ENCODE measurements around the gene TERT. TPM values are rescaled to one million over a fixed set of nuclear protein-coding genes. Genes with fewer than 3 reads are reported as not detected.
"Not testable (repeated sequence)": the region's sequence is repeated elsewhere in the genome, so short reads cannot be mapped to it uniquely, and the experiment has no call there.

TERT gene
- total RNA-seq, 3 donors from 2014 or later: 2.1 to 5.0 (median 2.8) TPM

DNA sequence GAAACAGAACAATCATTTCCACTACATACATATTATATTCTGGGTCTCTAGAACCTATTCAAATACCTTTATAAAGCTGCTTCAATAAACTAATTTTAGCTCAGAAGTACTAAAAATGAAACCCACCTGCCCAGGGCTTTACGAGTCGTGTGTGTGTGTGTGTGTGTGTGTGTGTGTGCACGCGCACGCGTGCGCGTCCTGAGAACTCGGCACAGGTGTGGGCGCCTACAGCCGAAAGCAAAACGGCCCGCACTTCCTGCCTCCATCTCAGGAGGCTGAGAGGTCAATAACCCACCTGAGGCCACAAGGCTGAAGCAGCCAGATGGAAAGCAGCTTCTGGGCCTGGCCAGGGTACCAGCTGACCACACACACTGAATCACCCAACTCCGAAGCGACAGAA is 47.0 kb upstream of the TERT start:
- DNase-seq (peak in 1 of 3 donors; percentile 33), ATAC-seq (no peak)
- intact Hi-C loops (cut with DNase I, micrococcal nuclease): no loop called here
- TF ChIP-seq, protein P1, sequence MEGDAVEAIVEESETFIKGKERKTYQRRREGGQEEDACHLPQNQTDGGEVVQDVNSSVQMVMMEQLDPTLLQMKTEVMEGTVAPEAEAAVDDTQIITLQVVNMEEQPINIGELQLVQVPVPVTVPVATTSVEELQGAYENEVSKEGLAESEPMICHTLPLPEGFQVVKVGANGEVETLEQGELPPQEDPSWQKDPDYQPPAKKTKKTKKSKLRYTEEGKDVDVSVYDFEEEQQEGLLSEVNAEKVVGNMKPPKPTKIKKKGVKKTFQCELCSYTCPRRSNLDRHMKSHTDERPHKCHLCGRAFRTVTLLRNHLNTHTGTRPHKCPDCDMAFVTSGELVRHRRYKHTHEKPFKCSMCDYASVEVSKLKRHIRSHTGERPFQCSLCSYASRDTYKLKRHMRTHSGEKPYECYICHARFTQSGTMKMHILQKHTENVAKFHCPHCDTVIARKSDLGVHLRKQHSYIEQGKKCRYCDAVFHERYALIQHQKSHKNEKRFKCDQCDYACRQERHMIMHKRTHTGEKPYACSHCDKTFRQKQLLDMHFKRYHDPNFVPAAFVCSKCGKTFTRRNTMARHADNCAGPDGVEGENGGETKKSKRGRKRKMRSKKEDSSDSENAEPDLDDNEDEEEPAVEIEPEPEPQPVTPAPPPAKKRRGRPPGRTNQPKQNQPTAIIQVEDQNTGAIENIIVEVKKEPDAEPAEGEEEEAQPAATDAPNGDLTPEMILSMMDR (IDR thresholded peaks at IDR 0.05): no peak
- Histone ChIP-seq H3K9me3 (no peaks in the 10 kb centered on the region), H3K4me3 (no peak overlapping the region), H3K36me3 (ENCODE audit: low read depth) (peaks cover 4% of the 10 kb centered on the region), H3K4me1 (ENCODE audit: low read depth) (peaks cover 14% of the 10 kb centered on the region)

DNA sequence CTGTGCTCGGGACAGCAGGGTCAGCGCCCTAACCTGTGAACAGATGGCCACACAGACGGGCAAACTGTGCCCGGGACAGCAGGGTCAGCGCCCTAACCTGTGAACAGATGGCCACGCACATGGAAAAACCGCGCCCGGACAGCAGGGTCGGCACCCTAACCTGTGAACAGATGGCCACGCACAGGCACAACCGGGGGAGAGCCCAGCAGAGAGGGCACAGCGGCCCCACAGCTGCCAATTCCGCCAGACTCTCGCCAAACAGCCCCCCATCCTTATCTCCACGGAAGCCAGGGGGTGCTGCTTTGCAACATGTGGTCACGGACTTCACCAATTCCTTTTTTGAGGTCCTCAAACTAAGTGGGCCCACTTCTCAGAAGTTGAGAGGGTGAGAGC is 44.9 kb upstream of the TERT start:
- H3K9me3 ChIP-seq; H3K36me3 ChIP-seq (ENCODE audit: low read depth); H3K4me1 ChIP-seq (ENCODE audit: low read depth); DNase-seq; ATAC-seq; intact Hi-C loops (cut with DNase I, micrococcal nuclease); H3K4me3 ChIP-seq: not testable (repeated sequence)

- ATAC-seq; H3K4me3 ChIP-seq; H3K36me3 ChIP-seq (ENCODE audit: low read depth); H3K4me1 ChIP-seq (ENCODE audit: low read depth); H3K9me3 ChIP-seq; intact Hi-C loops (cut with DNase I, micrococcal nuclease): not testable (repeated sequence)
- peak in 1 of 3 donors; percentile 29 for DNase-seq
Observed at GRCh38 chr5:1339139-1339817, 44.4 kb upstream of the TERT start.

DNA sequence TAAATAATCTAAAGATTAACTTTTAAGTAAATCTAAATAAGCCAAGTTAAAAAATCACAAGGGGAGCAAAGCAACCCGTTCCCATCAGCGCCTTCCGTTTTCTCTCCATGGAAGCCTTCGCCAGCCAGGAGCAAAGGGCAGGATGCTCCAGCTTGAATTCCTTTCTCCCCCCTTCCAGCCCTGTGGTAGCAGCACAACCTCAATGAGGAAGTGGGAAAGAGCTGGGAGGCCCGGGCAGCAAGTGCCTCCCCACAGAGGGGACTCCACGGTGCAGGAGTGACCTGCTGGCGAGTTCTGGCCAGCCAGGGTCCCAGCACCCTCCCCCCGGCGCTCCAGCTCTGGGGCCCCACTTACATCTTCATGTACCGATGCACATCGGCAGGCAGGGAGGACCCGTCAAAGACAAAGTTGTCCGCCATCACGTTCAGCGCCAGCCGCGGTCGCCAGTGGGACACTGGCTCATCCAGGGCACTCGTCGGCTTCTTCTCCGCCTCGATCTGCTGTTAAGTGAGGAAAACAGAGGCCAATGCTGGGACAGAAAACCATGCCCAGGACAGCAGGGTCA is 43.7 kb upstream of the TERT start:
- H3K4me3 ChIP-seq: no peak overlapping the region
- peaks cover 4% of the 10 kb centered on the region for H3K4me1 ChIP-seq (ENCODE audit: low read depth)
- TF ChIP-seq, protein P1 (IDR thresholded peaks at IDR 0.05): no peak
- ATAC-seq: no peak
- DNase-seq: peak in 2 of 3 donors; percentile 17 to 44
- no peaks in the 10 kb centered on the region for H3K9me3 ChIP-seq
- intact Hi-C loops (cut with DNase I, micrococcal nuclease): no loop called here
- H3K36me3 ChIP-seq (ENCODE audit: low read depth): peaks cover 10% of the 10 kb centered on the region

- peak in 1 of 3 donors; percentile 27 for DNase-seq
- TF ChIP-seq, protein P1 (IDR thresholded peaks at IDR 0.05): no peak
- no peaks in the 10 kb centered on the region for H3K4me1 ChIP-seq (ENCODE audit: low read depth)
Observed at GRCh38 chr5:1338196-1338490, 43.3 kb upstream of the TERT start.

DNA sequence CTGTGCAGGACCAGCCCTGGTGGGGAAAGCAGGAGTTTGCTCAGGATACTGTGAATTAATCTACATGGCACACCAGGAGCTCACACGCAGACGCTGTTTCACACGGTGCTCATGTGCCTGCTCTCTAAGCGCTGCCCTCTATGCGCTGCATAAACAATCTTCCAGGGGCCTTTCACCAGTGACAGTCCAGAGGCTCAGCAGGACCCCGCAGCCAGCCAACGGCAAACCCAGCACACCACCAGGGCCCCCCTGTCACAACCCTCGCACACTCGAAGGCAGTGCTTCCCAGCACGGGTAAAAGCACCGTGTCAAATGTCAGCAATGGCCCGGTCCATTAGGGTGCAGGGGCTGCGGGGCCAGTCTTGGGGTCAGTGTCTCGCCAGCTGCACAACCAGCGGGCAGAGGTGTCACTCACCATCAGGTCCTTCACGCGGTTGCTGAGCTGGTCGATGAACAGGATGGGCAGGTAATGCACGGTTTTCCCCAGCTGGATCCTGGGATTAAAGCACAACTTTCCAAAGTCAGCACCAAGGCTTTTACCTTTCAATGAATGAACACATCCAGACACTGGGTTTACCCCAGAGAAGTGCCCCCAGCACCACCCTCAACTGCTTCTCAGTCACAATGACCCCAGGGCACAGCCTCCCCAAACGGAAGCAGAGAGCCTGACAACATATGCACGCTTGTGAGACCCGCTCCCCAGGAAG is 42.8 kb upstream of the TERT start:
- Histone ChIP-seq H3K36me3 (ENCODE audit: low read depth) (peaks cover 10% of the 10 kb centered on the region), H3K9me3 (no peaks in the 10 kb centered on the region), H3K4me1 (ENCODE audit: low read depth) (no peaks in the 10 kb centered on the region), H3K4me3 (no peak overlapping the region)
- intact Hi-C loops (cut with DNase I, micrococcal nuclease): no loop called here
- DNase-seq (peak in 2 of 3 donors; percentile 19 to 33), ATAC-seq (no peak)
- TF ChIP-seq, protein P1 (IDR thresholded peaks at IDR 0.05): no peak

More at GRCh38 chr5:1338196-1338490, 43.3 kb upstream of the TERT start:
- peaks cover 10% of the 10 kb centered on the region for H3K36me3 ChIP-seq (ENCODE audit: low read depth)
- intact Hi-C loops (cut with DNase I, micrococcal nuclease): no loop called here
- no peak overlapping the region for H3K4me3 ChIP-seq
- ATAC-seq: no peak
- no peaks in the 10 kb centered on the region for H3K9me3 ChIP-seq

Measured in mucosa of descending colon (tissue), 3 donors.